A549 (cell line): ENCODE results near the gene SMYD4.

Experiments used
- CTCF ChIP-seq: fragments of >200 bp; sonication (Bioruptor Twin); formaldehyde crosslinking; IDR thresholded peaks from 3 replicates; pipeline ENCODE4 v1.5.1; 2016
- MAFK ChIP-seq: fragments of 450-650 bp; IDR thresholded peaks from 2 replicates; pipeline ENCODE4 v1.6.1; 2014; ENCODE audit not compliant: partially characterized antibody
- POLR2A ChIP-seq: IDR thresholded peaks from 2 replicates; pipeline ENCODE4 v1.6.1; 2012; ENCODE audit warnings: mild to moderate bottlenecking, low read length
- RCOR1 ChIP-seq: fragments of 150-350 bp; IDR thresholded peaks from 2 replicates; pipeline ENCODE4 v1.6.1; 2014; ENCODE audit warnings: antibody characterized with exemption, low read length, low read depth
- TP53 ChIP-seq: fragments of 250-450 bp; sonication (Bioruptor Pico); IDR thresholded peaks from 2 replicates; pipeline ENCODE4 v1.5.0; 2021; ENCODE audit warnings: mild to moderate bottlenecking, moderate library complexity

GRCh38 chr17:1872976-1873375 is 43.3 kb upstream of the SMYD4 start:
- TF ChIP-seq CTCF (no peak), MAFK (no peak), TP53 (no peak), POLR2A (no peak), RCOR1 (no peak)
